ENCODE measurements around the gene RBM8A.

DNA sequence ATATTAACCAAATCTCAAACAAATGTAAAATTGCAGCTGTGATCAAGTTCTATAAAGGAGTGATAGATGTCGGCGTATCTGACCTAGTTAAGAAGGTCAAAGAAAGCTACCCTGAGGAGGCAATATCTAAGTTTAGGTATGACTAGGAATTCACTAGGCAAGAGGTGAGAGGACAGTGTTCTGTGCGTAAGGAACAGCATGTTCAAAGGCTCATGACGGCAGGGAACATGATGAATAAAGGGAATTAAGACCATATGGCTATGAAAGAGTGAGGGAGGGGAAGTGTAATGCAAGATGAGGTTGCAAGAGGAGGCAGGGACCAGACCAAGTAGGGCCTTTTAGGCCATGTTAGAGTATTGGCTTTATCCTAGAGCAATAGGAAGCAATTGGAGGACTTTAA, 21.9 kb upstream of the RBM8A start:
- TF ChIP-seq, protein P1, sequence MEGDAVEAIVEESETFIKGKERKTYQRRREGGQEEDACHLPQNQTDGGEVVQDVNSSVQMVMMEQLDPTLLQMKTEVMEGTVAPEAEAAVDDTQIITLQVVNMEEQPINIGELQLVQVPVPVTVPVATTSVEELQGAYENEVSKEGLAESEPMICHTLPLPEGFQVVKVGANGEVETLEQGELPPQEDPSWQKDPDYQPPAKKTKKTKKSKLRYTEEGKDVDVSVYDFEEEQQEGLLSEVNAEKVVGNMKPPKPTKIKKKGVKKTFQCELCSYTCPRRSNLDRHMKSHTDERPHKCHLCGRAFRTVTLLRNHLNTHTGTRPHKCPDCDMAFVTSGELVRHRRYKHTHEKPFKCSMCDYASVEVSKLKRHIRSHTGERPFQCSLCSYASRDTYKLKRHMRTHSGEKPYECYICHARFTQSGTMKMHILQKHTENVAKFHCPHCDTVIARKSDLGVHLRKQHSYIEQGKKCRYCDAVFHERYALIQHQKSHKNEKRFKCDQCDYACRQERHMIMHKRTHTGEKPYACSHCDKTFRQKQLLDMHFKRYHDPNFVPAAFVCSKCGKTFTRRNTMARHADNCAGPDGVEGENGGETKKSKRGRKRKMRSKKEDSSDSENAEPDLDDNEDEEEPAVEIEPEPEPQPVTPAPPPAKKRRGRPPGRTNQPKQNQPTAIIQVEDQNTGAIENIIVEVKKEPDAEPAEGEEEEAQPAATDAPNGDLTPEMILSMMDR (IDR thresholded peaks at IDR 0.05; ENCODE audit: low read depth, low read length), result no peak
- TF ChIP-seq, protein P2, sequence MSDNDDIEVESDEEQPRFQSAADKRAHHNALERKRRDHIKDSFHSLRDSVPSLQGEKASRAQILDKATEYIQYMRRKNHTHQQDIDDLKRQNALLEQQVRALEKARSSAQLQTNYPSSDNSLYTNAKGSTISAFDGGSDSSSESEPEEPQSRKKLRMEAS (IDR thresholded peaks at IDR 0.05; ENCODE audit: low read depth, low read length), result no peak
- TF ChIP-seq POLR2A (IDR thresholded peaks at IDR 0.05; ENCODE audit: extremely low read depth, insufficient read length), result no peak
- no peak for TF ChIP-seq MYC (IDR thresholded peaks at IDR 0.05; ENCODE audit: low read depth, low read length)

Data from NB4 (cell line).